GM19463 (cell line): ENCODE results near the gene NPTN.
"Not testable (repeated sequence)": the region's sequence is repeated elsewhere in the genome, so short reads cannot be mapped to it uniquely, and the experiment has no call there.

Experiments
- ATAC-seq: cut with Tn5 transposase; IDR thresholded peaks from one replicate; pipeline ENCODE4 v1.9.1; 2021; ENCODE audit warnings: mild to moderate bottlenecking, moderate library complexity; ENCODE audit not compliant: unreplicated experiment

The NPTN gene

DNA sequence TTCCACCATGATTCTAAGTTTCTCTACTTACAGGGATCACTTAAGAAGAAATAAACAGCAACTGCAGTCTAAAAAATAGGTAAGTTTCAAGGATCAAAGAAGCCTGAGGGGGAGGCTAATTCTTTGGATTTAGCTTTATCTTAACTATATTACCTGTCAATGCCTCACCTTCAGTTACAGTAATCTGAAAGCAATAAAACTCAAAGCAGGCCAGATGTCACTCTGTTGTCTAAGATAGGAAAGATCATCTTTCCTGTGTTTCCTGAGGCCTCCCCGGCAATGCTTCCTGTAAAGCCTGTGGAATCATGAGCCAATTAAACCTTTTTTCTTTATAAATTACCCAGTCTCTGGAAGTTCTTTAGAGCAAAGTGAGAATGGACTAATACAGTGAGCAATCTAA is 60.2 kb downstream of the NPTN start:
- ATAC-seq = no peak

- ATAC-seq = no peak
These were observed 60.9 kb downstream of the NPTN start for GRCh38 chr15:73572296-73572695.

DNA sequence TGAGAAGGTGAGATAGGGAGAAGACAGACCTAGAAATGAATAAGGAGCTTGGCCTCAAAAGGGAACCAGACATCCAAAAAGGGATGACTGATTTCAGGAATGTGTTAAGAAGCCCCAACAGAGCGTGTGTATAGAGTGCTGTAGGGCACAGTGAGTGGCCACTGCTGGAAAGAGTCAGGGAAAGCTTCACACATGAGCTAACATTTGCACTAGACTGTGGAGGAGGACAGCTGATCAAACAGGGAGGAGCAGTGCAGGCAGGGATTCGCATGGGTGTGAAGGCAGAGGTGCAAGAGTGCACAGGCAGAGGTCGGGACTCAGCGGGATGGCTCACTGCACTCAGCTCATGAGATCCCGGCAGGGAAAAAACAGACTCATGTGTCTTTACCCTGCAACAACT is 61.8 kb downstream of the NPTN start:
- no peak for ATAC-seq

GRCh38 chr15:73570355-73571032 is 62.7 kb downstream of the NPTN start:
- ATAC-seq = no peak

- ATAC-seq = no peak
These were observed 63.8 kb downstream of the NPTN start for GRCh38 chr15:73569361-73569760.

GRCh38 chr15:73568564-73569280 is 64.5 kb downstream of the NPTN start:
- no peak for ATAC-seq

- ATAC-seq = no peak
These were observed 66.2 kb downstream of the NPTN start for GRCh38 chr15:73567020-73567419.

DNA sequence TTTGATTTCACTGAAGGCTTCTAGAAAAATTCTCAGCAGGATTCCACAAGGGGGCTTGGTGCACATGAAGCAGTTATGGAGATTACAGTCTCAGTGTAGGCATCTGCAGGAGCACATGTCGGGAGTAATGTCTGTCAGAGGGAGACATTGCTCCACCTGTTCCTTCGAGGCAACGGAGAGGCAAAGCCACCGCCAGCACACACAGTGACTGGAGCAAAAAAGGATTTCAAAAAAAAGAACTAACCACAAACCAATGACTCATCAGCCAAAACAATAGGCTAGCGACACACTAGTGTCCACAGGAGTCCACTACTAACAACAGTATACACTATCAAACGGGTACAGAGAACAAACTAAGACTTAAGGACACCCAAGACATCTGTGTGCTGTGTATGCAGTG is 68.9 kb downstream of the NPTN start:
- no peak for ATAC-seq

DNA sequence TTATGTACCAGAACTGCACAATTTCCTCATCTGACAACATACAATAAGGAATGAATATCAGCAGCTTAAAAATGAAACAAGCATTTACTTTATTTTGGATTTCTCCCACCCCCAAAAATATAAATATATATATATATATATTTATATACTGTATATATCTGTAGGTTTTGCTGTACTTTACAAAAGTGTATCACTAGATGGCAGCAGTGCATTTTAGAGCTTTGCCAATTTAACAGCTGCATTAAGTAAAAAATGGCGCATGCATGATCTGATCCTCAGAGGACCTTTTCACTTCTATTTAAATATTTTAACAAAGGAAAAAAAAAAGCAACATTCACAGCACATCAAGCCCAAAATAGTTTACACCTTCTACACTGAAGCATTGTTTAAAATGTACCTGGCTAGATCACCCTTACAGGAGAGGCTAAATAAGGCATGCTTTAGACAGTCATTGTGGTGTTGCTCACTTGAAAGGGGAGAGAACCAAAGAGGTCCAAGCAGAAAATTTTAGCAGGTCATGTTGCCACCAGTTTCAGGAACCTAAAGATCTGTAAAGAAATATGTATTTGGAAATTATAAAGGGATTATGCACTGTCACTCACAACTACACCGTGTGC is 72.6 kb downstream of the NPTN start:
- ATAC-seq = no peak

DNA sequence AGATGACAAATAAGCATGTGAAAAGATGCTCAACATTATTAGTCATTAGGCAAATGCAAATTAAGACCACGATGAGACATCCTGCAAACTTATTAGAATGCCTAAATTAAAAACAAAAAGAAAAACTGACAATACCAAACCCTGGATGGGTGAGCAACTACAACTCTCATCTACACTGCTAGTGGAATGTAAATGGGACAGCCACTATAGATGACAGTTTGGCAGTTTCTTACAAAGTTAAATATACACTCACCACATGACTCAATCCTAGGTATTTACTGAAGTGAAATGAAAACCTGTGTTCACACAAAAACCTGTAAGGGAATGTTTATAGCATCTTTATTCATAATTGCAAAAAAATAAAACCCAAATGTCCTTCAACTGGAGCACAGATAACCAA is 74.7 kb downstream of the NPTN start:
- ATAC-seq = no peak

DNA sequence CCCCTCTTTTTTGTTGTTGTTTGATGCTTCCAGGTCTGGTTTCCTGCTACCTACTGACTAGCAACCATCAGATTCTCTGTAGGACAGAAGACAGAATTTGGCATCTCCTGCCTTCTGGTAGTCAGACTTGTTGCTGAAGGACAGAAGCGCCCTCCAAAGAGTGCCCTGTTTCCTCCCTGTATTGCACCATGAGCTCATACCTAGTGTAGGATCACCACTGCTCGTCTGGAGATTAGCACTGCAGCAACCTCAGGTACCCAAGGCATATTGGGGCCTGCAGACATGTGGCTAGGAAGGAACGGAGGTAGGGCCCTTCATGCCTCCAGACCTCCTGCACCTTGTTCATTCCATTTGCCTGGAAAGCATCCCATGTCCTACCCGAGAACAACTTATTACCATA is 78.1 kb downstream of the NPTN start:
- no peak for ATAC-seq

GRCh38 chr15:73550190-73550589 is 83.0 kb downstream of the NPTN start:
- ATAC-seq = no peak

- ATAC-seq = not testable (repeated sequence)
These were observed 84.3 kb downstream of the NPTN start for GRCh38 chr15:73548925-73549324.

- ATAC-seq = no peak
These were observed 91.7 kb downstream of the NPTN start for GRCh38 chr15:73541479-73541878.

DNA sequence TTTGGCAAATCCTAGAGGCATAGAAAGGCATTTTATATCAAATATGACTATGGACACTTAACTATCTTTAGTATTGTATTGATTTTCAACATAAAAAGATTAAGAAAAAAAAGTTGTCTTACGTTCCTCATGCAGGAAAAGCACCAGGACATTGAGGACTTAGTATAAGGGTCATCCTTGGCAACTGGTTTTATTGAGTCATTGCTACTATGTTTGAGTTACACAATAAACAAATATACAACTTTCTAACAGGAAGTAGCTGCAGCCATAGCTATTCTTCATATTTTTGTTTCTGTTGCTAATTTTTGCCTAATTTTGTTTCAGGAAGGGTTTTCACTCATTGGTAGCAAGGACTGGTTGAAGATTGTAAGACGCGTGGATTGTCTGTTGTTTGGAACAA is 93.0 kb downstream of the NPTN start:
- no peak for ATAC-seq

DNA sequence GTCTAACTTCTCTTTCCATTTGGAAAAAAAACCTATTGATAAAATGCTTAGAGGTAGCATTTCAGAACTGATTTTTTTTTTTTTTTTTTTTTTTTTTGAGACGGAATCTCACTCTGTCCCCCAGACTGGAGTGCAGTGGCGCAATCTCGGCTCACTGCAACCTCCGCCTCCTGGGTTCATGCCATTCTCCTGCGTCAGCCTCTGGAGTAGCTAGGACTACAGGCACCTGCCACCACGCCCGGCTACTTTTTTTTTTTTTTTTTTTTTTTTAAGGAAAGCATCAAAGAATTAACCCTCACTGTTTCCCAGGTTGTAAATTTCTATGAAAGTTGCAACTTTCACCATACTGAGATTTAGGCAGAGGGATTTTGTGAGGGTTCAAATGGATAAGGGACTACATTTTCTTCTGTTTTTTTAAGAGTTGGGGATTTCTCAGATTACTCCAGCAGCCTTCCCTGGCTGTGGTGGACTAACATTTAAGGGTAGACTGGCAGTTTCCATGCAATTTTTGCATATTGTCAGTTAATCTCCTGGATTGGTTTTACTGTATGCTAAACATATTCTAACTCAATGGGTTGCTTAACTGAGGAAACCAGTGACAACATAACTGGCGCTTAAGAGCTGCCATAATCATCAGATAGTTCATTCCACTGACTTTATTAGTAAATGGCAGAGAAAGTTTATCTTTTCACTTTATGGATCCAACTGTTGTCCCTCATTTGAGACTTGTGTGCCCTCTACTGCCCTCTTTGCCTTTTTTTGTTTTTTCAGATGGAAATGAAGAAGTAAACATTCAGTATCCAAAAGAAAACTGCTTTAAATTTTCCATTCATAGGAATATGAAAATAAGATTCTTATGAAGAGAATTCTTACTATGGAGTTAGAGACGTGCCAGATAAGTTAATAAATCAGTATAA is 93.7 kb downstream of the NPTN start:
- no peak for ATAC-seq

DNA sequence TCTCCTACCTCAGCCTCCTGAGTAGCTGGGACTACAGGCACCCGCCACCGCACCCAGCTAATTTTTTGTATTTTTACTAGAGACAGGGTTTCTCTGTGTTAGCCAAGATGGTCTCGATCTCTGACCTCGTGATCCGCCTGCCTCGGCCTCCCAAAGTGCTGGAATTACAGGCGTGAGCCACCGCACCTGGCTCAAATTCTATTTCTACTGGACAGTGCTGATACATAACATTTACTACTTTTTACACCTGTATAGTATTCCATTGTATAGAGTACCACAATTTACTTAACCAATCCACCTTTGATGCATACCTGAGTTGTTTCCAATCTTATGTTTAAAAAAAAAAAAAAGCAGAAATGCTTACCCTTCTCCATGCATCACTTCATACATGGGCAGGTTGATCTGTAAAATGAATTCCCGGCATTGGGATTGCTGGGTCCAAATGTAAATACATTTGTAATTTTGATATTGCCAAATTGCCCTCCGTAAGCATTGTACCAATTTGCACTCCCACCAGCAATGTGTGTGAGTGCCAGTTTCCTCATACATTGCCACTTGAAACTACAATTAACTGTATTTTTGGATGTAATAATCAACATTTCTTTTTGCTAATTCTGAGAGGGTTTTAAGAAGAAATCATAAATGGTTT is 94.5 kb downstream of the NPTN start:
- ATAC-seq = no peak

DNA sequence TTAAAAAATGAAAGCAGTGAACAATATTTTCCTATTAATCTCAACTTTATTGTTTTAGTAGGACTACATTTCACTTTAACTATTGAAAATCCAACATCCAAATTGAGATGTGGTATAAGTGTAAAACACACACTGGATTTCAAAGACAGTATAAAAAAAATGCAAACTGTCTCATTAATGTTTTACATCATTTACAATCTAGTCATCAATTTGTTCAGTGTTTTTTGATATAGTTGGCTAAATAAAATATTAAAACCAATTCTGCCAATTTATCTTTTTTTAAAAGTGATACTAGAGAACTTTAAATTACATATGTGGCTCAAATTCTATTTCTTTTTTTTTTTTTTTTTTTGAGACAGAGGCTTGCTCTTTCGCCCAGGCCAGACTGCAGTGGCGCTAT is 95.1 kb downstream of the NPTN start:
- no peak for ATAC-seq

GRCh38 chr15:73530649-73531048 is 102.5 kb downstream of the NPTN start:
- no peak for ATAC-seq

- no peak for ATAC-seq
These were observed 105.6 kb downstream of the NPTN start for GRCh38 chr15:73527598-73527997.

DNA sequence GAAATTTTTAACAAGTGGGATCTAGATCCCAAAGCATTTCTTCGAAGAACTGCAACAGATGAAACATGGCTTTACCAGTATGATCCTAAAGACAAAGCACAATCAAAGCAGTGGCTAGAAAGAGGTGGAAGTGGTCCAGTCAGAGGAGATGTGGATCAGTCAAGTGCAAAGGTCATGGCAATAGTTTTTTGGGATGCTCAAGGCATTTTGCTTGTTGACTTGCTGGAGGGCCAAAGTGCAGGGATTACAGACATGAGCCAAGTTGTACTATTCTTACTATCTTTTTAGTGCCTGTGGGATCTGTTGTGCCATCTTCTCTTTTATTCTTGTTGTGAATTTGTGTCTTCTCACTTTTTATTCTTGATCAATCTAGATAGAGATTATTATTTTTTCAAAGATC is 108.3 kb downstream of the NPTN start:
- no peak for ATAC-seq
